Colonic mucosa (tissue), 4 donors: ENCODE data around the gene CBR4. TPM values are rescaled to one million over a fixed set of nuclear protein-coding genes. Genes with fewer than 3 reads are reported as not detected.
A peak's percentile ranks its signal among the peaks of the same experiment; 100 is the strongest.

ENCODE experiments used
- DNase-seq: peaks from one replicate; pipeline ENCODE4 v3.0.0-alpha.2; 2020
- H3K27ac ChIP-seq: fragments of 200-600 bp; one replicate; pipeline ENCODE4 v1.8.0; 2021
- H3K27me3 ChIP-seq: fragments of 200-600 bp; one replicate; pipeline ENCODE4 v1.8.0; 2021
- H3K36me3 ChIP-seq: fragments of 200-600 bp; one replicate; pipeline ENCODE4 v1.8.0; 2021
- H3K4me1 ChIP-seq: fragments of 200-600 bp; one replicate; pipeline ENCODE4 v1.8.0; 2021; ENCODE audit warnings: mild to moderate bottlenecking
- H3K4me3 ChIP-seq: fragments of 200-600 bp; one replicate; pipeline ENCODE4 v1.8.0; 2021
- H3K9ac ChIP-seq, 2 donors: one replicate each; pipeline ENCODE4 v1.7.0; 2013; ENCODE audit warnings: control low read depth in 2 of 2, low read depth in 2 of 2, low read length in 2 of 2
- H3K9me3 ChIP-seq: fragments of 200-600 bp; one replicate; pipeline ENCODE4 v1.8.0; 2021
- intact Hi-C: fragments of 100-400 bp; cut with DNase I; formaldehyde crosslinking; loops from one replicate; pipeline ENCODE4 v1.14.1; 2022
- total RNA-seq, 2 donors: library from RNA; stranded (reverse); fragmentation: NEBNext Ultra II Directional in 1 of 2; extraction: Animal tissue kit (Norgen Biotek cat#: 25700) in 1 of 2; gene quantifications; one replicate each; pipeline ENCODE4 v1.2.1, GENCODE V29; 2021
- TF ChIP-seq, protein P1 (sequence below): fragments of 200-600 bp; IDR thresholded peaks from one replicate; pipeline ENCODE4 v1.8.0; 2022; ENCODE audit warnings: antibody characterized with exemption, mild to moderate bottlenecking
- donor health status: healthy.
- donor health status: DM: no; HTN: no; CAD: no.
- donor health status: DM: no; HTN: no; CAD: no.

Gene CBR4
- total RNA-seq, 2 donors from 2014 or later: 25.1 to 28.6 TPM

DNA sequence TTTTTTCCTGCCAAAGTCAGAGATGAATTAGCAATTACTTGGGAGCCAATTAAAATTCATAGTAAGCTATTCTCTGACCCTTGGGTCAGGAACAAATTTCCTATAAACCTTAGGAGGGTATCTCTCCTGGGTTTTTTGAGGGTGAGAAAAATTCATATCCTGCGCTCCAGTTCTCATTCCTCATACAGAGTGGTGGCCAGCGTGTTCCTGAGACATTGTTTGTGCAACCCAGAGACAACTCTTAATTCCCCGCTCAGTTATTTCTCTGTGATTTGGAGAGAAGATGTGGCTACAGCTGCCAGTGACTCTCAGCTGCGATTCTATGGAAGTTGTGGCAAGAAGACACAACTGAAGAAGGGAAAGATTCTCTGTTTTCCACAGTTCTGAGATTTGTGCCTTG is 37.9 kb upstream of the CBR4 start:
- intact Hi-C loops: no loop called here
- no peaks in the 10 kb centered on the region for H3K36me3 ChIP-seq
- no peak overlapping the region for H3K27ac ChIP-seq
- no peak overlapping the region for H3K4me3 ChIP-seq
- no peaks in the 10 kb centered on the region for H3K4me1 ChIP-seq
- H3K27me3 ChIP-seq: no peaks in the 10 kb centered on the region
- TF ChIP-seq, protein P1, sequence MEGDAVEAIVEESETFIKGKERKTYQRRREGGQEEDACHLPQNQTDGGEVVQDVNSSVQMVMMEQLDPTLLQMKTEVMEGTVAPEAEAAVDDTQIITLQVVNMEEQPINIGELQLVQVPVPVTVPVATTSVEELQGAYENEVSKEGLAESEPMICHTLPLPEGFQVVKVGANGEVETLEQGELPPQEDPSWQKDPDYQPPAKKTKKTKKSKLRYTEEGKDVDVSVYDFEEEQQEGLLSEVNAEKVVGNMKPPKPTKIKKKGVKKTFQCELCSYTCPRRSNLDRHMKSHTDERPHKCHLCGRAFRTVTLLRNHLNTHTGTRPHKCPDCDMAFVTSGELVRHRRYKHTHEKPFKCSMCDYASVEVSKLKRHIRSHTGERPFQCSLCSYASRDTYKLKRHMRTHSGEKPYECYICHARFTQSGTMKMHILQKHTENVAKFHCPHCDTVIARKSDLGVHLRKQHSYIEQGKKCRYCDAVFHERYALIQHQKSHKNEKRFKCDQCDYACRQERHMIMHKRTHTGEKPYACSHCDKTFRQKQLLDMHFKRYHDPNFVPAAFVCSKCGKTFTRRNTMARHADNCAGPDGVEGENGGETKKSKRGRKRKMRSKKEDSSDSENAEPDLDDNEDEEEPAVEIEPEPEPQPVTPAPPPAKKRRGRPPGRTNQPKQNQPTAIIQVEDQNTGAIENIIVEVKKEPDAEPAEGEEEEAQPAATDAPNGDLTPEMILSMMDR: no peak
- H3K9ac ChIP-seq: no peak overlapping the region
- H3K9me3 ChIP-seq: no peaks in the 10 kb centered on the region
- no peak for DNase-seq

DNA sequence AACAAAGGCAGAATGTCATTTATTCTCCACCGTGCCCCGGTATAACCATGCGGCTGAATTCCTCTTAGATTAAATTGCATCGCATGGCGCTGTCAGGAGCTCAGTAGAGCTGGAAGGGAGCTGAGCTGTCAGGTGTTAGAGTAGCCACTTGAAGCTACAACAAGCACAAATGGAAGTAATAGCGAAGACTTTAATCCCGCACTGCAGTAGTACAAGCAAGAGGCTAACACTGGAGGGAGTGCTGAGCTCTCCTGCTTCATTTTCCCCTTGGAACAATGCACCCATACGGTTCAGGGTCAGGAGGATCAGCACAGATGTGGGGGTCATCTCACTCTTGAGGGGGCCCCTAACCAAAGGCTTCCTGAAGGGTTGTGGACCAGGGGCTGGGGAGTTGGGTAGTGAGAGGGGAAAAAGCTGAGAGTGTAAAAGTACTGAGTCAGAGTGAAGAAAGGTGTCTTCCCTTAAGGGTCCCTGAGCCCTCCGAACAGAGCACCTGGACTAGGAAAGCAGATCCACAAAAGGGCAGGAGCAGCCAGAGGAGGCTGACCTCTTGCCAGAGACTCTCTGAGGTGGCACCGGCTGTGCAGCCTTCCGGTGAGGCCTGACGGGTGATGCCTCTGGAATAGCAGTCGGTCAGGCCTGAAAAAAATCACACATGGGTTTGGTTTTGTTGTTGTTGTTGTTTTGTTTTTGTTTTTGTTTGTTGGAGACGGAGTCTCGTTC is 36.0 kb upstream of the CBR4 start:
- Histone ChIP-seq H3K9ac (no peak overlapping the region), H3K9me3 (no peaks in the 10 kb centered on the region), H3K36me3 (no peaks in the 10 kb centered on the region), H3K4me1 (no peaks in the 10 kb centered on the region), H3K27ac (no peak overlapping the region), H3K27me3 (no peaks in the 10 kb centered on the region), H3K4me3 (no peak overlapping the region)
- no peak for DNase-seq
- intact Hi-C loops: no loop called here
- TF ChIP-seq, protein P1: no peak

DNA sequence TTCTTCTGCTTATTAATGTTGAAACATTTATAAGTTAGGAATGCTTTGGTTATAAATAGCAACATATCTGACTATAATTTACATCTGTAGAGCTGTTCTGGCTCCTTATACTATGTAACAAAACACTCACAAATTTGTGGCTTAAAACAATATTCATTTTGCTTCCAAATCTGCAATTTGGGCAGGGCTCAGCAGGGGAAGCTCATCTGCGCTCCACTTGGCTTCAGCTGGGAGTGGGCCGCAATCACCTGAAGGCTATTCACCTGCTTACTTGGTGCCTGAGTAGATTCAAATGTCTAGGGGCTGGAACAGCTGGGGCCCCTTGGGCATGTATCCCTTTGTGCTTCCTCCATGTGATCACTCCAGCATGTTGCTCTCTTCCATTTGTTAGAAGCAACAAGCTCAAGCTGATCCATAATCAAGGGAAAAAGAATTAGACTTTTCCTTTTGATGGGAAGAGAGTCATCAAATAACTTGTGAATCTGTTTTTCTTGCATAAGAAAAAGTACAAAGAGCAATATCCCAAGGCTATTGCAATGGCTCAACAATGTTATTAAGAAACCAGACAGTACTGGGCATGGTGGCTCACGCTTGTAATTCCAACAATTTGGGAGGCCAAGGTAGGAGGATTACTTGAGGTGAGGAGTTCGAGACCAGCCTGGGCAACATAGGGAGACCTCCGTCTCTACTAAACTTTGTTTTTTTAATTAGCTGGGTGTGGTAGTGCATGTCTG is 34.8 kb upstream of the CBR4 start:
- Histone ChIP-seq H3K4me1 (no peaks in the 10 kb centered on the region), H3K27ac (no peak overlapping the region), H3K9ac (no peak overlapping the region), H3K9me3 (no peaks in the 10 kb centered on the region), H3K36me3 (no peaks in the 10 kb centered on the region), H3K4me3 (no peak overlapping the region), H3K27me3 (no peaks in the 10 kb centered on the region)
- TF ChIP-seq, protein P1: no peak
- DNase-seq: no peak
- intact Hi-C loops: no loop called here

DNA sequence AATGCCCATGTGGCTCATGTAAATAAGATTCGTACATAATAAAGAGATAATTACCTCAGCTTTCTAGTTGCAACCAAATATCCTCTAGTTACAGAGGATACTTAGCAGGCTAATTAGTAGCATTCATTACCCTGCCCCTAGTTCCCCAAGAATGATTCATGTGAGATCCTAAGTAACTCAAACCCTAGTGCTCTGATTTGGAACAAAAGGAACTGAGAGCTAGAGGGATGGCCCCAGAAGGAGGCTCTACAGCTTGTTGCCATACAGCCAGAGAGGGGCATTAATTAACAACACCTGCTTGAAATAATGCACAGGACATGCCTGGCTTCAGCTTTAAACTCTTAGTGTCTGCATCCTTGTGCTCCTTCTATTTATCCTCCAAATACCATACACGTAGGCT is 32.6 kb upstream of the CBR4 start:
- no peaks in the 10 kb centered on the region for H3K9me3 ChIP-seq
- no peak overlapping the region for H3K9ac ChIP-seq
- no peak overlapping the region for H3K27ac ChIP-seq
- no peaks in the 10 kb centered on the region for H3K27me3 ChIP-seq
- H3K4me1 ChIP-seq: no peaks in the 10 kb centered on the region
- no peak overlapping the region for H3K4me3 ChIP-seq
- TF ChIP-seq, protein P1: no peak
- no peaks in the 10 kb centered on the region for H3K36me3 ChIP-seq
- no peak for DNase-seq
- intact Hi-C loops: no loop called here

DNA sequence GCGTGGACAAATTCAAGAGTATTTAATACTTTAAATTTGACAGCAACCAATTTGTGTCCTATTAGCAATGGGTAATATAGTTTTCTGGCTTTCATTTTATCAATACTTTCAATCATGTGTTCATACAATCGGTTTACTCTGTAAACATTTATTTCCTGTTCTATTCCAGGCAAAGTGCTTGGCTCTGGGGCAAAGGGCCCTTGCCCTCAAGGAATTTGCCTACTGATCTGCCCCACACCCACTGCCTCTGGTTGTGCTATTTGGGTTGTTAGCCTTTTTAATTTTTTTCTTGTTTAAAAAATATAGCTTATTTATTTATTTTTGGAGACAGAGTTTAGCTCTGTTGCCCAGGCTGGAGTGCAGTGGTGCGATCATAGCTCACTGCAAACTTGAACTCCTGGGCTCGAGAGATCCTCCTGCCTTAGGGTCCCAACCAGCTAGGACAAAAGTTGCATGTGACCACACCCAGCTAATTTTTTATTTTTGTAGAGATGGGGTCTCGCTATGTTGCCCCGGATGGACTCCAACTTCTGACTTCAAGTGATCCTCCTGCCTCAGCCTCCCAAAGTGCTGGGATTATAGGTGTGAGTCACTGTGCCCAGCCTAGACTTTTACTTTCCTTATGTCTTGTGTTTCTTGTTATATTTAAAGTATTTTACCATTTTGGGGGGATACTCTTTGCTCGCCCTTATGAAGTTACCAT is 30.7 kb upstream of the CBR4 start:
- Histone ChIP-seq H3K9me3 (no peaks in the 10 kb centered on the region), H3K36me3 (no peaks in the 10 kb centered on the region), H3K27me3 (no peaks in the 10 kb centered on the region), H3K27ac (no peak overlapping the region), H3K4me1 (no peaks in the 10 kb centered on the region), H3K9ac (no peak overlapping the region), H3K4me3 (no peak overlapping the region)
- TF ChIP-seq, protein P1: no peak
- peak; percentile 50 for DNase-seq
- intact Hi-C loops: no loop called here
